HUDEP-2 (cell line): Measurements from ENCODE around the gene HLA-DMB.

Experiments used
- DNase-seq, 76 experiments: peaks; one replicate each; lab custom pipeline; 2025; ENCODE audit not compliant: unreplicated experiment in 76 of 76; lab: John Stamatoyannopoulos, UW

The HLA-DMB gene

GRCh38 chr6:32931211-32931610 lies 9.6 kb downstream of the HLA-DMB start:
- no peak for DNase-seq

GRCh38 chr6:32922083-32922482 lies 18.7 kb downstream of the HLA-DMB start:
- no peak for DNase-seq

GRCh38 chr6:32920715-32921114 lies 20.1 kb downstream of the HLA-DMB start:
- DNase-seq = no peak

GRCh38 chr6:32912951-32913350 lies 27.9 kb downstream of the HLA-DMB start:
- no peak for DNase-seq

- no peak for DNase-seq
Measured at GRCh38 chr6:32908897-32909296, 31.9 kb downstream of the HLA-DMB start.

GRCh38 chr6:32906539-32906938 lies 34.3 kb downstream of the HLA-DMB start:
- DNase-seq = no peak

- no peak for DNase-seq
Measured at GRCh38 chr6:32905078-32905477, 35.8 kb downstream of the HLA-DMB start.

GRCh38 chr6:32903952-32904351 lies 36.9 kb downstream of the HLA-DMB start:
- DNase-seq = no peak

- DNase-seq = peak in 4 of 76 experiments; percentile 30 to 45 (median 32)
Measured at GRCh38 chr6:32895006-32895345, 45.9 kb downstream of the HLA-DMB start.

GRCh38 chr6:32894085-32895005 lies 46.5 kb downstream of the HLA-DMB start:
- DNase-seq = peak in 75 of 76 experiments; percentile 32 to 100 (median 93)

GRCh38 chr6:32890831-32891230 lies 50.0 kb downstream of the HLA-DMB start:
- DNase-seq = no peak

- no peak for DNase-seq
Measured at GRCh38 chr6:32889533-32889932, 51.3 kb downstream of the HLA-DMB start.

- DNase-seq = no peak
Measured at GRCh38 chr6:32888576-32888975, 52.3 kb downstream of the HLA-DMB start.

- DNase-seq = no peak
Measured at GRCh38 chr6:32887616-32888015, 53.2 kb downstream of the HLA-DMB start.

- no peak for DNase-seq
Measured at GRCh38 chr6:32886681-32887383, 54.0 kb downstream of the HLA-DMB start.

GRCh38 chr6:32885698-32886286 lies 55.0 kb downstream of the HLA-DMB start:
- peak in 35 of 76 experiments; percentile 7 to 73 (median 48) for DNase-seq
